22Rv1 (cell line): Measurements from ENCODE around the gene SWAP70.

Experiments used
- H3K27ac ChIP-seq: fragments of 450-650 bp; 2 replicates; pipeline ENCODE4 v1.5.1; 2017
- ZFX ChIP-seq: fragments of 450-650 bp; IDR thresholded peaks from 2 replicates; pipeline ENCODE4 v1.6.1; 2017; ENCODE audit warnings: antibody characterized with exemption, borderline replicate concordance
- TF ChIP-seq, protein P1 (sequence below): fragments of 450-650 bp; IDR thresholded peaks from 2 replicates; pipeline ENCODE4 v1.5.1; 2017; ENCODE audit warnings: mild to moderate bottlenecking

SWAP70 gene

DNA sequence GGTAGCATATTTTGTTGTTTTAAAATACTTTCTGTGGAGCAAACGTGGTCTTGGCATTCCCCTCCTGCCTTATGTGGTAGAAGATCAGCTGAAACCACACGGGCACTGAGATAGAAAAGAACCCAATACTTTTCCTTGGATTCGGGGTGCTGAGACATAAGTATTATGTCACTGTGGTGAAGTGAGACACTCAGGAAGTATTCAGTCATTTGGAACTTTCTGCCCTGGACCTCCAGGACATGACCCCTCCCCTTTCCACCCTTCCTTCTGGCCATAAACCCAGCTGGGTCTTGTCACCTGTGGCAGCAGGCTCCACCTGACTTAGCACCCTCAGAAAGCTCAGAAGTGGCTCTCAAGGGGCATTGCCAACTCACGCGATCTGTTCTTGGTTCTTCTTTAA lies 123.4 kb downstream of the SWAP70 start:
- H3K27ac ChIP-seq, result no peak overlapping the region

GRCh38 chr11:9787981-9788521 lies 124.2 kb downstream of the SWAP70 start:
- H3K27ac ChIP-seq, result no peak overlapping the region
- no peak for TF ChIP-seq ZFX
- TF ChIP-seq, protein P1, sequence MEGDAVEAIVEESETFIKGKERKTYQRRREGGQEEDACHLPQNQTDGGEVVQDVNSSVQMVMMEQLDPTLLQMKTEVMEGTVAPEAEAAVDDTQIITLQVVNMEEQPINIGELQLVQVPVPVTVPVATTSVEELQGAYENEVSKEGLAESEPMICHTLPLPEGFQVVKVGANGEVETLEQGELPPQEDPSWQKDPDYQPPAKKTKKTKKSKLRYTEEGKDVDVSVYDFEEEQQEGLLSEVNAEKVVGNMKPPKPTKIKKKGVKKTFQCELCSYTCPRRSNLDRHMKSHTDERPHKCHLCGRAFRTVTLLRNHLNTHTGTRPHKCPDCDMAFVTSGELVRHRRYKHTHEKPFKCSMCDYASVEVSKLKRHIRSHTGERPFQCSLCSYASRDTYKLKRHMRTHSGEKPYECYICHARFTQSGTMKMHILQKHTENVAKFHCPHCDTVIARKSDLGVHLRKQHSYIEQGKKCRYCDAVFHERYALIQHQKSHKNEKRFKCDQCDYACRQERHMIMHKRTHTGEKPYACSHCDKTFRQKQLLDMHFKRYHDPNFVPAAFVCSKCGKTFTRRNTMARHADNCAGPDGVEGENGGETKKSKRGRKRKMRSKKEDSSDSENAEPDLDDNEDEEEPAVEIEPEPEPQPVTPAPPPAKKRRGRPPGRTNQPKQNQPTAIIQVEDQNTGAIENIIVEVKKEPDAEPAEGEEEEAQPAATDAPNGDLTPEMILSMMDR, result no peak

More for the DNA sequence above, 123.4 kb downstream of the SWAP70 start:
- TF ChIP-seq, protein P1, result no peak
- TF ChIP-seq ZFX, result no peak

DNA sequence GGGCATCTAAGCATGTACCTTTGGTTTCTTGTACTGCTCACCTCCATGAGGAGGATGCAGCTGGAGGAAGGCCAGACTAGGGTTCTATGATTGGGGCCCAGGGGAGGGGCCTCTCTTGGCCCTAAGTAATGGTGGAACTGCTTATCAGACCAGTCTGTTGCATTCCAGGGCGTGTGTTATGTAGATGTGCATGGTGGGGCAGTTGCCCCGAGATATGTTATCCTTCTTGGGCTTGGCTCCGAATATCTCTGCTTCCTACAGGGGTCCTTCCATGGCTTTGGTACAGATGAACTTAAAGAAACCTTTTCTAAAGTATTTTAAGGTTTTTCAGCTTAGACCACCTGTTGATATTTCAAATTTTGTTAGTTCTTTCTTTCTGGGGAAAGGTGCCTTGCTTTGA lies 126.0 kb downstream of the SWAP70 start:
- TF ChIP-seq ZFX, result no peak
- TF ChIP-seq, protein P1, result no peak
- no peak overlapping the region for H3K27ac ChIP-seq

GRCh38 chr11:9790703-9791102 lies 126.8 kb downstream of the SWAP70 start:
- H3K27ac ChIP-seq, result no peak overlapping the region
- TF ChIP-seq, protein P1, result no peak
- no peak for TF ChIP-seq ZFX

DNA sequence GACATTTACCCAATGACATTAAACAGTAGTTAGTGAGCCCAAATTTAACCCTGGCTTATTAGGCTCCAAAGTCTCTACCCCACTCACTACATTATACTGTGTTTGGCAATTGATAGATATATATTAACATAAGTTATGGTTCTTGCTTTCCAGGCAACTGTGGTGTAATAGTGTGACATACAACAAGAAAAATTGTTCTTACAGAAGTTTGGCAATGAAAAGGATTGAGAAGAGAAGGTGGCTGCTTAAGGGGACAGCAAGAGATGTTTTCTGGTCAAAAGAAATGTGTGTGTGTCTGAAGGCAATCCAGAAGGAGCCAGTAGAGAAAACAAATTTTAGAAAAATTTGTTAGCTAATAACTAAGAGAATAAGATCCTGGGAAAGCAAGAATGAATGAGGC lies 132.4 kb downstream of the SWAP70 start:
- H3K27ac ChIP-seq, result no peak overlapping the region
- no peak for TF ChIP-seq ZFX
- TF ChIP-seq, protein P1, result no peak

GRCh38 chr11:9796854-9797253 lies 133.0 kb downstream of the SWAP70 start:
- TF ChIP-seq, protein P1, result no peak
- TF ChIP-seq ZFX, result no peak
- no peak overlapping the region for H3K27ac ChIP-seq

GRCh38 chr11:9797300-9797699 lies 133.4 kb downstream of the SWAP70 start:
- TF ChIP-seq, protein P1, result no peak
- no peak for TF ChIP-seq ZFX
- no peak overlapping the region for H3K27ac ChIP-seq
